Measurements from ENCODE around the gene MVD. TPM values are rescaled to one million over a fixed set of nuclear protein-coding genes. Genes with fewer than 3 reads are reported as not detected.
"Not testable (repeated sequence)": the region's sequence is repeated elsewhere in the genome, so short reads cannot be mapped to it uniquely, and the experiment has no call there.

MVD gene
- total RNA-seq, 6 experiments from 2014 or later, result 10.2 to 57.1 (median 15.2) TPM

- Histone ChIP-seq H3K27ac (no peak overlapping the region), H3K9me3 (no peaks in the 10 kb centered on the region), H3K4me1 (peaks cover 0 to 38% (median 21%) of the 10 kb centered on the region in 4 donors), H3K27me3 (no peaks in the 10 kb centered on the region), H3K4me3 (no peak overlapping the region), H3K36me3 (peaks cover 0 to 9% (median 5%) of the 10 kb centered on the region in 4 donors)
- TF ChIP-seq, protein P1, sequence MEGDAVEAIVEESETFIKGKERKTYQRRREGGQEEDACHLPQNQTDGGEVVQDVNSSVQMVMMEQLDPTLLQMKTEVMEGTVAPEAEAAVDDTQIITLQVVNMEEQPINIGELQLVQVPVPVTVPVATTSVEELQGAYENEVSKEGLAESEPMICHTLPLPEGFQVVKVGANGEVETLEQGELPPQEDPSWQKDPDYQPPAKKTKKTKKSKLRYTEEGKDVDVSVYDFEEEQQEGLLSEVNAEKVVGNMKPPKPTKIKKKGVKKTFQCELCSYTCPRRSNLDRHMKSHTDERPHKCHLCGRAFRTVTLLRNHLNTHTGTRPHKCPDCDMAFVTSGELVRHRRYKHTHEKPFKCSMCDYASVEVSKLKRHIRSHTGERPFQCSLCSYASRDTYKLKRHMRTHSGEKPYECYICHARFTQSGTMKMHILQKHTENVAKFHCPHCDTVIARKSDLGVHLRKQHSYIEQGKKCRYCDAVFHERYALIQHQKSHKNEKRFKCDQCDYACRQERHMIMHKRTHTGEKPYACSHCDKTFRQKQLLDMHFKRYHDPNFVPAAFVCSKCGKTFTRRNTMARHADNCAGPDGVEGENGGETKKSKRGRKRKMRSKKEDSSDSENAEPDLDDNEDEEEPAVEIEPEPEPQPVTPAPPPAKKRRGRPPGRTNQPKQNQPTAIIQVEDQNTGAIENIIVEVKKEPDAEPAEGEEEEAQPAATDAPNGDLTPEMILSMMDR (IDR thresholded peaks at IDR 0.05), result no peak
- no peak for TF ChIP-seq POLR2A (IDR thresholded peaks at IDR 0.05)
- intact Hi-C loops (cut with DNase I), result no loop called here
- WGBS (ENCODE audit: insufficient coverage, low coverage, low lambda C conversion rate, missing lambda C conversion rate), result 86% methylated on average over 11 of the region's 19 CpGs
- no peak for DNase-seq
- no peak for ATAC-seq
Measured at GRCh38 chr16:88613911-88614817, 48.7 kb downstream of the MVD start.

GRCh38 chr16:88613293-88613692, 49.6 kb downstream of the MVD start:
- no peak overlapping the region for H3K4me3 ChIP-seq
- H3K27ac ChIP-seq, result no peak overlapping the region
- 74% methylated on average over 8 of the region's 10 CpGs for WGBS (ENCODE audit: insufficient coverage, low coverage, low lambda C conversion rate, missing lambda C conversion rate)
- no peaks in the 10 kb centered on the region for H3K27me3 ChIP-seq
- peaks cover 0 to 30% (median 14%) of the 10 kb centered on the region in 4 donors for H3K4me1 ChIP-seq
- no peaks in the 10 kb centered on the region for H3K9me3 ChIP-seq
- DNase-seq, result no peak
- H3K36me3 ChIP-seq, result peaks cover 0 to 14% (median 8%) of the 10 kb centered on the region in 4 donors
- ATAC-seq, result no peak
- intact Hi-C loops (cut with DNase I), result no loop called here
- TF ChIP-seq, protein P1 (IDR thresholded peaks at IDR 0.05), result no peak
- no peak for TF ChIP-seq POLR2A (IDR thresholded peaks at IDR 0.05)

GRCh38 chr16:88610909-88611812, 51.7 kb downstream of the MVD start:
- no peak for TF ChIP-seq POLR2A (IDR thresholded peaks at IDR 0.05)
- TF ChIP-seq, protein P1 (IDR thresholded peaks at IDR 0.05), result no peak
- H3K4me3 ChIP-seq, result no peak overlapping the region
- intact Hi-C loops (cut with DNase I), result no loop called here
- no peak for DNase-seq
- H3K9me3 ChIP-seq, result no peaks in the 10 kb centered on the region
- peaks cover 0 to 8% (median 3%) of the 10 kb centered on the region in 4 donors for H3K4me1 ChIP-seq
- no peak for ATAC-seq
- no peaks in the 10 kb centered on the region for H3K27me3 ChIP-seq
- WGBS (ENCODE audit: insufficient coverage, low coverage, low lambda C conversion rate, missing lambda C conversion rate), result 92% methylated on average over 31 of the region's 49 CpGs
- peaks cover 0 to 14% (median 8%) of the 10 kb centered on the region in 4 donors for H3K36me3 ChIP-seq
- H3K27ac ChIP-seq, result no peak overlapping the region

- no peaks in the 10 kb centered on the region for H3K9me3 ChIP-seq
- TF ChIP-seq POLR2A (IDR thresholded peaks at IDR 0.05), result no peak
- TF ChIP-seq, protein P1 (IDR thresholded peaks at IDR 0.05), result no peak
- H3K27ac ChIP-seq, result no peak overlapping the region
- DNase-seq (no peak), ATAC-seq (no peak)
- no peak overlapping the region for H3K4me3 ChIP-seq
- WGBS (ENCODE audit: insufficient coverage, low coverage, low lambda C conversion rate, missing lambda C conversion rate), result no CpG with 5 or more reads among the region's 6 CpGs
- H3K27me3 ChIP-seq, result no peaks in the 10 kb centered on the region
- H3K36me3 ChIP-seq, result peaks cover 0 to 20% (median 8%) of the 10 kb centered on the region in 4 donors
- H3K4me1 ChIP-seq, result no peaks in the 10 kb centered on the region
- intact Hi-C loops (cut with DNase I), result no loop called here
Measured at GRCh38 chr16:88610080-88610479, 52.8 kb downstream of the MVD start.

- not testable (repeated sequence) for ATAC-seq
Measured at GRCh38 chr16:88609426-88609825, 53.5 kb downstream of the MVD start.

More at GRCh38 chr16:88609426-88609825, 53.5 kb downstream of the MVD start:
- H3K27me3 ChIP-seq; intact Hi-C loops (cut with DNase I); H3K27ac ChIP-seq; H3K4me1 ChIP-seq; H3K9me3 ChIP-seq; H3K4me3 ChIP-seq; DNase-seq: not testable (repeated sequence)
- peaks cover 0 to 20% (median 8%) of the 10 kb centered on the region in 4 donors for H3K36me3 ChIP-seq
- 92% methylated on average over 2 of the region's 8 CpGs for WGBS (ENCODE audit: insufficient coverage, low coverage, low lambda C conversion rate, missing lambda C conversion rate)

Data from right lobe of liver (tissue), 6 donors.